Thyroid gland (tissue), 4 donors: ENCODE data around the gene KIAA2012. TPM values are rescaled to one million over a fixed set of nuclear protein-coding genes. Genes with fewer than 3 reads are reported as not detected.

Experiments
- DNase-seq, 2 donors: peaks; one replicate each; pipeline ENCODE4 v3.0.0-alpha.2; 2019
- H3K27ac ChIP-seq, 3 donors: fragments of 200-600 bp; sonication (generic); 1 replicate in 2 of 3; 2 replicates in 1 of 3; pipeline ENCODE4 v1.5.1; 2016 to 2019; ENCODE audit warnings: mild to moderate bottlenecking in 1 of 3, moderate library complexity in 1 of 3
- H3K27me3 ChIP-seq: fragments of 200-600 bp; sonication (generic); one replicate; pipeline ENCODE4 v1.5.1; 2019
- H3K36me3 ChIP-seq, 2 donors: fragments of 200-600 bp; sonication (generic); one replicate each; pipeline ENCODE4 v1.5.1; 2016 to 2019
- H3K4me1 ChIP-seq, 2 donors: fragments of 200-600 bp; sonication (generic); one replicate each; pipeline ENCODE4 v1.5.1; 2017 to 2019
- H3K4me3 ChIP-seq, 3 donors: fragments of 200-600 bp; sonication (generic); replicated peaks in 1 of 3; 1 replicate in 2 of 3; 2 replicates in 1 of 3; pipeline ENCODE4 v1.5.1; 2016; ENCODE audit warnings: mild to moderate bottlenecking in 1 of 3
- H3K9me3 ChIP-seq: fragments of 200-600 bp; sonication (generic); one replicate; pipeline ENCODE4 v1.5.1; 2017
- CTCF ChIP-seq, 6 experiments: fragments of 200-600 bp in 3 of 6; fragments of 450-650 bp in 3 of 6; sonication (generic) in 3 of 6; IDR thresholded peaks; one replicate each; pipeline ENCODE4 v1.5.1; 2016 to 2019; ENCODE audit warnings: antibody characterized with exemption in 6 of 6, mild to moderate bottlenecking in 2 of 6, inconsistent platforms in 1 of 6, moderate library complexity in 1 of 6
- POLR2A ChIP-seq, 2 donors: fragments of 450-650 bp; IDR thresholded peaks; one replicate each; pipeline ENCODE4 v1.6.1; 2017; ENCODE audit warnings: antibody characterized with exemption in 2 of 2, mild to moderate bottlenecking in 2 of 2, moderate library complexity in 1 of 2
- WGBS, 2 donors: methylation state at CpG; one replicate each; pipeline ENCODE4 v1.1.5; 2017; 5-methylcytosine and 5-hydroxymethylcytosine counted together
- intact Hi-C: fragments of 100-400 bp; cut with DNase I; formaldehyde crosslinking; loops from one replicate; pipeline ENCODE4 v1.15.1; 2023
- total RNA-seq, 4 donors: library from RNA; depleted of rRNA; stranded (reverse); fragments of >200 nt; gene quantifications; one replicate each; pipeline ENCODE4 v1.2.3, GENCODE V29; 2016

The KIAA2012 gene
- total RNA-seq, 4 donors from 2014 or later = not detected

- Histone ChIP-seq H3K36me3 (no peaks in the 10 kb centered on the region), H3K27me3 (no peaks in the 10 kb centered on the region), H3K4me1 (no peaks in the 10 kb centered on the region), H3K9me3 (no peaks in the 10 kb centered on the region), H3K4me3 (no peak overlapping the region), H3K27ac (no peak overlapping the region)
- intact Hi-C loops = no loop called here
- DNase-seq = no peak
- WGBS, 2 donors = 83 to 95% methylated on average over 5 of the region's 5 CpGs
- no peak for TF ChIP-seq CTCF (IDR thresholded peaks at IDR 0.05)
- no peak for TF ChIP-seq POLR2A (IDR thresholded peaks at IDR 0.05)
Observed at GRCh38 chr2:202193305-202193704, 120.2 kb downstream of the KIAA2012 start.

GRCh38 chr2:202193881-202194353 is 120.9 kb downstream of the KIAA2012 start:
- TF ChIP-seq CTCF (IDR thresholded peaks at IDR 0.05) = no peak
- TF ChIP-seq POLR2A (IDR thresholded peaks at IDR 0.05) = no peak
- DNase-seq = no peak
- WGBS, 2 donors = 72 to 75% methylated on average over 7 of the region's 7 CpGs
- Histone ChIP-seq H3K9me3 (no peaks in the 10 kb centered on the region), H3K4me3 (no peak overlapping the region), H3K4me1 (no peaks in the 10 kb centered on the region), H3K27me3 (no peaks in the 10 kb centered on the region), H3K27ac (no peak overlapping the region), H3K36me3 (no peaks in the 10 kb centered on the region)
- intact Hi-C loops = no loop called here

GRCh38 chr2:202194418-202194817 is 121.4 kb downstream of the KIAA2012 start:
- TF ChIP-seq CTCF (IDR thresholded peaks at IDR 0.05) (no peak), POLR2A (IDR thresholded peaks at IDR 0.05) (no peak)
- WGBS, 2 donors = 83 to 91% methylated on average over 3 of the region's 3 CpGs

GRCh38 chr2:202196727-202197126 is 123.7 kb downstream of the KIAA2012 start:
- Histone ChIP-seq H3K27ac (no peak overlapping the region), H3K9me3 (no peaks in the 10 kb centered on the region), H3K4me3 (no peak overlapping the region), H3K4me1 (no peaks in the 10 kb centered on the region), H3K27me3 (no peaks in the 10 kb centered on the region), H3K36me3 (no peaks in the 10 kb centered on the region)
- 74 to 77% methylated on average over 6 of the region's 6 CpGs for WGBS, 2 donors
- TF ChIP-seq POLR2A (IDR thresholded peaks at IDR 0.05) (no peak), CTCF (IDR thresholded peaks at IDR 0.05) (no peak)
- intact Hi-C loops = no loop called here
- no peak for DNase-seq

More at GRCh38 chr2:202194418-202194817, 121.4 kb downstream of the KIAA2012 start:
- no peaks in the 10 kb centered on the region for H3K27me3 ChIP-seq
- DNase-seq = no peak
- no peaks in the 10 kb centered on the region for H3K9me3 ChIP-seq
- no peaks in the 10 kb centered on the region for H3K36me3 ChIP-seq
- intact Hi-C loops = no loop called here
- no peak overlapping the region for H3K4me3 ChIP-seq
- H3K4me1 ChIP-seq = no peaks in the 10 kb centered on the region
- H3K27ac ChIP-seq = no peak overlapping the region

GRCh38 chr2:202201220-202202160 is 128.4 kb downstream of the KIAA2012 start:
- no peak for TF ChIP-seq POLR2A (IDR thresholded peaks at IDR 0.05)
- no peak for TF ChIP-seq CTCF (IDR thresholded peaks at IDR 0.05)
- Histone ChIP-seq H3K4me3 (no peak overlapping the region), H3K36me3 (peaks cover 0 to under 1% of the 10 kb centered on the region in 2 donors), H3K4me1 (no peaks in the 10 kb centered on the region), H3K9me3 (no peaks in the 10 kb centered on the region), H3K27me3 (no peaks in the 10 kb centered on the region), H3K27ac (no peak overlapping the region)
- 95 to 97% methylated on average over 20 to 21 of the region's 21 CpGs for WGBS, 2 donors
- no peak for DNase-seq
- intact Hi-C loops = no loop called here
